SH-SY5Y (cell line): ENCODE data around the gene MMP8.

Source experiments
- GATA2 ChIP-seq: IDR thresholded peaks from 2 replicates; pipeline ENCODE4 v1.6.1; 2011; ENCODE audit warnings: mild to moderate bottlenecking, low read depth, low read length
- GATA3 ChIP-seq: IDR thresholded peaks from 2 replicates; pipeline ENCODE4 v1.6.1; 2011; ENCODE audit warnings: low read depth, mild to moderate bottlenecking, low read length, moderate library complexity

DNA sequence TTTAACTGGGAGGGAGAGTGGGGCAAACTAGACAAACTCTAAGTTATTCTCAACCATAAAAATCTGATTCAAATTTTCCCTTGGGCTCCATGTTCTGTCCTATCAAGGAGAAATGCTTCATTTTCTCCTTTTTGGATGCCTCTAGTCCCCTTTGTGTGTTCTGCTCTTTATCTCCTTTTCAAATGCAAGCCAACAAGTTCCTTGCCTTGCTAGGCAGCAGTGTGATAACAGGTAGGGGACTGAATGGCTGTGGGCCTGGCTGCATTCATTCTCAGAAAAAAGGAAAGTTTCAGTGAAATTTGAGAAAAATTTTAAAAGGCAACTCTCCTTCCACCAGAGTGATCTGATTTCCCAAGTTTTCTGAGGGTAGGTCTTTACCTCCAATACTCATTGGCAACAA lies 26.9 kb upstream of the MMP8 start:
- no peak for TF ChIP-seq GATA3
- no peak for TF ChIP-seq GATA2
